ENCODE data around the gene ZNF782.

GRCh38 chr9:96777426-96777864 lies 76.9 kb downstream of the ZNF782 start:
- TF ChIP-seq CTCF (IDR thresholded peaks at IDR 0.05; ENCODE audit: low read depth, low read length) (no peak), EZH2phosphoT487 (IDR thresholded peaks at IDR 0.05; ENCODE audit: low read depth) (no peak)

Measured in OCI-LY3 (cell line).